ENCODE data around the gene EYS. TPM values are rescaled to one million over a fixed set of nuclear protein-coding genes. Genes with fewer than 3 reads are reported as not detected.
"Not testable (repeated sequence)": the region's sequence is repeated elsewhere in the genome, so short reads cannot be mapped to it uniquely, and the experiment has no call there.

Gene EYS
- polyA plus RNA-seq, 6 donors from 2014 or later = 0.06 to 0.18 (median 0.07) TPM; not detected in 1

GRCh38 chr6:65350530-65350929 is 356.5 kb downstream of the EYS start:
- Mint-ChIP-seq H3K4me1 (no peaks in the 10 kb centered on the region), H3K9me3 (peaks cover 0 to 15% (median 3%) of the 10 kb centered on the region in 7 donors), H3K36me3 (no peaks in the 10 kb centered on the region), H3K27ac (no peak overlapping the region), H3K27me3 (no peaks in the 10 kb centered on the region), H3K4me3 (no peak overlapping the region)
- DNase-seq = no peak
- ATAC-seq (ENCODE audit: low read depth in 2 of 2) = no peak

GRCh38 chr6:65302655-65303054 is 404.4 kb downstream of the EYS start:
- not testable (repeated sequence) for H3K27ac Mint-ChIP-seq; H3K4me1 Mint-ChIP-seq; H3K9me3 Mint-ChIP-seq; H3K27me3 Mint-ChIP-seq; H3K4me3 Mint-ChIP-seq; DNase-seq; ATAC-seq (ENCODE audit: low read depth in 2 of 2); H3K36me3 Mint-ChIP-seq

GRCh38 chr6:65299236-65299635 is 407.8 kb downstream of the EYS start:
- DNase-seq = no peak
- Mint-ChIP-seq H3K36me3 (no peaks in the 10 kb centered on the region), H3K27ac (no peak overlapping the region), H3K9me3 (peaks cover 0 to 6% (median 0%) of the 10 kb centered on the region in 7 donors), H3K27me3 (no peaks in the 10 kb centered on the region), H3K4me1 (no peaks in the 10 kb centered on the region), H3K4me3 (no peak overlapping the region)
- ATAC-seq (ENCODE audit: low read depth in 2 of 2) = no peak

- H3K9me3 Mint-ChIP-seq = peaks cover 0 to 9% (median 0%) of the 10 kb centered on the region in 7 donors
- DNase-seq = no peak
- H3K27ac Mint-ChIP-seq = no peak overlapping the region
- no peaks in the 10 kb centered on the region for H3K4me1 Mint-ChIP-seq
- no peaks in the 10 kb centered on the region for H3K36me3 Mint-ChIP-seq
- ATAC-seq (ENCODE audit: low read depth in 2 of 2) = no peak
- no peaks in the 10 kb centered on the region for H3K27me3 Mint-ChIP-seq
- H3K4me3 Mint-ChIP-seq = no peak overlapping the region
Measured at GRCh38 chr6:65295812-65296211, 411.2 kb downstream of the EYS start.

- Mint-ChIP-seq H3K4me1 (no peaks in the 10 kb centered on the region), H3K36me3 (no peaks in the 10 kb centered on the region), H3K27me3 (no peaks in the 10 kb centered on the region), H3K9me3 (peaks cover 0 to 7% (median 0%) of the 10 kb centered on the region in 7 donors), H3K27ac (no peak overlapping the region), H3K4me3 (no peak overlapping the region)
- ATAC-seq (ENCODE audit: low read depth in 2 of 2) = no peak
- DNase-seq = no peak
Measured at GRCh38 chr6:65289491-65289890, 417.5 kb downstream of the EYS start.

GRCh38 chr6:65285275-65285674 is 421.8 kb downstream of the EYS start:
- peaks cover 0 to 5% (median 0%) of the 10 kb centered on the region in 7 donors for H3K9me3 Mint-ChIP-seq
- no peaks in the 10 kb centered on the region for H3K27me3 Mint-ChIP-seq
- no peak for ATAC-seq (ENCODE audit: low read depth in 2 of 2)
- H3K36me3 Mint-ChIP-seq = no peaks in the 10 kb centered on the region
- H3K4me1 Mint-ChIP-seq = no peaks in the 10 kb centered on the region
- H3K27ac Mint-ChIP-seq = no peak overlapping the region
- no peak overlapping the region for H3K4me3 Mint-ChIP-seq
- no peak for DNase-seq

GRCh38 chr6:65280060-65280459 is 427.0 kb downstream of the EYS start:
- no peaks in the 10 kb centered on the region for H3K4me1 Mint-ChIP-seq
- peaks cover 0 to 8% (median 5%) of the 10 kb centered on the region in 7 donors for H3K9me3 Mint-ChIP-seq
- DNase-seq (no peak), ATAC-seq (ENCODE audit: low read depth in 2 of 2) (no peak)
- H3K27me3 Mint-ChIP-seq = no peaks in the 10 kb centered on the region
- H3K36me3 Mint-ChIP-seq = no peaks in the 10 kb centered on the region
- no peak overlapping the region for H3K4me3 Mint-ChIP-seq
- H3K27ac Mint-ChIP-seq = no peak overlapping the region

- H3K4me1 Mint-ChIP-seq = no peaks in the 10 kb centered on the region
- ATAC-seq (ENCODE audit: low read depth in 2 of 2) = no peak
- H3K36me3 Mint-ChIP-seq = no peaks in the 10 kb centered on the region
- no peak overlapping the region for H3K27ac Mint-ChIP-seq
- H3K4me3 Mint-ChIP-seq = no peak overlapping the region
- DNase-seq = no peak
- peaks cover 3 to 17% (median 5%) of the 10 kb centered on the region in 7 donors for H3K9me3 Mint-ChIP-seq
- H3K27me3 Mint-ChIP-seq = no peaks in the 10 kb centered on the region
Measured at GRCh38 chr6:65262241-65262640, 444.8 kb downstream of the EYS start.

GRCh38 chr6:65259982-65260381 is 447.0 kb downstream of the EYS start:
- no peaks in the 10 kb centered on the region for H3K4me1 Mint-ChIP-seq
- H3K27ac Mint-ChIP-seq = no peak overlapping the region
- DNase-seq = no peak
- ATAC-seq (ENCODE audit: low read depth in 2 of 2) = no peak
- H3K36me3 Mint-ChIP-seq = no peaks in the 10 kb centered on the region
- no peak overlapping the region for H3K4me3 Mint-ChIP-seq
- H3K27me3 Mint-ChIP-seq = no peaks in the 10 kb centered on the region
- peaks cover 3 to 21% (median 7%) of the 10 kb centered on the region in 7 donors for H3K9me3 Mint-ChIP-seq

- peaks cover 3 to 21% (median 7%) of the 10 kb centered on the region in 7 donors for H3K9me3 Mint-ChIP-seq
- no peak overlapping the region for H3K27ac Mint-ChIP-seq
- DNase-seq = no peak
- H3K4me1 Mint-ChIP-seq = no peaks in the 10 kb centered on the region
- H3K27me3 Mint-ChIP-seq = no peaks in the 10 kb centered on the region
- no peak overlapping the region for H3K4me3 Mint-ChIP-seq
- no peaks in the 10 kb centered on the region for H3K36me3 Mint-ChIP-seq
- ATAC-seq (ENCODE audit: low read depth in 2 of 2) = no peak
Measured at GRCh38 chr6:65259059-65259458, 448.0 kb downstream of the EYS start.

GRCh38 chr6:65253041-65253440 is 454.0 kb downstream of the EYS start:
- Mint-ChIP-seq H3K36me3 (no peaks in the 10 kb centered on the region), H3K4me1 (no peaks in the 10 kb centered on the region), H3K4me3 (no peak overlapping the region), H3K27ac (no peak overlapping the region), H3K27me3 (no peaks in the 10 kb centered on the region), H3K9me3 (peaks cover 0 to 10% (median 4%) of the 10 kb centered on the region in 7 donors)
- DNase-seq = no peak
- no peak for ATAC-seq (ENCODE audit: low read depth in 2 of 2)

GRCh38 chr6:65248101-65248610 is 458.9 kb downstream of the EYS start:
- no peak overlapping the region for H3K4me3 Mint-ChIP-seq
- no peaks in the 10 kb centered on the region for H3K27me3 Mint-ChIP-seq
- peaks cover 0 to 5% (median 0%) of the 10 kb centered on the region in 7 donors for H3K9me3 Mint-ChIP-seq
- H3K4me1 Mint-ChIP-seq = no peaks in the 10 kb centered on the region
- no peaks in the 10 kb centered on the region for H3K36me3 Mint-ChIP-seq
- H3K27ac Mint-ChIP-seq = no peak overlapping the region
- no peak for DNase-seq
- ATAC-seq (ENCODE audit: low read depth in 2 of 2) = no peak

- H3K27me3 Mint-ChIP-seq = no peaks in the 10 kb centered on the region
- no peaks in the 10 kb centered on the region for H3K4me1 Mint-ChIP-seq
- no peak for ATAC-seq (ENCODE audit: low read depth in 2 of 2)
Measured at GRCh38 chr6:65231616-65232015, 475.4 kb downstream of the EYS start.

GRCh38 chr6:65229825-65230224 is 477.2 kb downstream of the EYS start:
- H3K9me3 Mint-ChIP-seq = peaks cover 0 to 14% (median 7%) of the 10 kb centered on the region in 7 donors

More at GRCh38 chr6:65231616-65232015, 475.4 kb downstream of the EYS start:
- peaks cover 0 to 15% (median 7%) of the 10 kb centered on the region in 7 donors for H3K9me3 Mint-ChIP-seq
- no peaks in the 10 kb centered on the region for H3K36me3 Mint-ChIP-seq
- H3K4me3 Mint-ChIP-seq = no peak overlapping the region
- no peak overlapping the region for H3K27ac Mint-ChIP-seq
- no peak for DNase-seq

GRCh38 chr6:65221153-65221552 is 485.9 kb downstream of the EYS start:
- Mint-ChIP-seq H3K27me3 (no peaks in the 10 kb centered on the region), H3K4me3 (no peak overlapping the region), H3K36me3 (no peaks in the 10 kb centered on the region), H3K27ac (no peak overlapping the region), H3K9me3 (peaks cover 0 to 33% (median 7%) of the 10 kb centered on the region in 7 donors), H3K4me1 (no peaks in the 10 kb centered on the region)
- ATAC-seq (ENCODE audit: low read depth in 2 of 2) (no peak), DNase-seq (no peak)

More at GRCh38 chr6:65229825-65230224, 477.2 kb downstream of the EYS start:
- H3K36me3 Mint-ChIP-seq = no peaks in the 10 kb centered on the region
- no peak overlapping the region for H3K4me3 Mint-ChIP-seq
- no peaks in the 10 kb centered on the region for H3K4me1 Mint-ChIP-seq
- H3K27me3 Mint-ChIP-seq = no peaks in the 10 kb centered on the region
- H3K27ac Mint-ChIP-seq = no peak overlapping the region
- ATAC-seq (ENCODE audit: low read depth in 2 of 2) (no peak), DNase-seq (no peak)

Measured in naive B cell (primary cell).